GM18867 (cell line): Measurements from ENCODE around the gene JAK3.
"Not testable (repeated sequence)": the region's sequence is repeated elsewhere in the genome, so short reads cannot be mapped to it uniquely, and the experiment has no call there.

Experiments
- ATAC-seq: cut with Tn5 transposase; IDR thresholded peaks from one replicate; pipeline ENCODE4 v1.9.1; 2021; ENCODE audit warnings: mild to moderate bottlenecking, moderate library complexity; ENCODE audit not compliant: unreplicated experiment

Gene JAK3

GRCh38 chr19:17807731-17808316 lies 40.0 kb downstream of the JAK3 start:
- no peak for ATAC-seq

- ATAC-seq = no peak
These were observed 40.8 kb downstream of the JAK3 start for GRCh38 chr19:17806945-17807344.

- ATAC-seq = no peak
These were observed 42.4 kb downstream of the JAK3 start for GRCh38 chr19:17805427-17805826.

GRCh38 chr19:17803264-17803896 lies 44.4 kb downstream of the JAK3 start:
- no peak for ATAC-seq

- no peak for ATAC-seq
These were observed 45.5 kb downstream of the JAK3 start for GRCh38 chr19:17802137-17802858.

GRCh38 chr19:17798599-17798998 lies 49.2 kb downstream of the JAK3 start:
- ATAC-seq = not testable (repeated sequence)

GRCh38 chr19:17797424-17798201 lies 50.2 kb downstream of the JAK3 start:
- ATAC-seq = no peak

GRCh38 chr19:17796838-17797423 lies 50.9 kb downstream of the JAK3 start:
- no peak for ATAC-seq

- no peak for ATAC-seq
These were observed 51.6 kb downstream of the JAK3 start for GRCh38 chr19:17796013-17796837.

GRCh38 chr19:17795495-17795856 lies 52.3 kb downstream of the JAK3 start:
- ATAC-seq = no peak

- ATAC-seq = no peak
These were observed 52.9 kb downstream of the JAK3 start, which contains the start of gene B3GNT3 for GRCh38 chr19:17794731-17795494. Gene B3GNT3, plus strand, starts transcription at chr19:17795138. Its CDS starts 12,670 bp downstream, at chr19:17807808.

GRCh38 chr19:17794412-17794730 lies 53.4 kb downstream of the JAK3 start:
- no peak for ATAC-seq

GRCh38 chr19:17790059-17790780 lies 57.6 kb downstream of the JAK3 start:
- ATAC-seq = no peak

GRCh38 chr19:17788632-17789031 lies 59.1 kb downstream of the JAK3 start:
- ATAC-seq = no peak

- ATAC-seq = no peak
These were observed 60.4 kb downstream of the JAK3 start for GRCh38 chr19:17787274-17787913.

- no peak for ATAC-seq
These were observed 63.4 kb downstream of the JAK3 start for GRCh38 chr19:17784201-17785008.

- ATAC-seq = not testable (repeated sequence)
These were observed 64.1 kb downstream of the JAK3 start for GRCh38 chr19:17783721-17784120.

GRCh38 chr19:17780781-17781180 lies 67.0 kb downstream of the JAK3 start:
- no peak for ATAC-seq
